Stimulated activated effector memory CD8-positive, alpha-beta T cell treated with anti-CD3 and anti-CD28 coated beads, Interleukin-12 subunit alpha, Interleukin-12 subunit beta, amount 100 ng/mL, for 72 hours (primary cell): ENCODE results near the gene BAMBI.

Source experiments
- ATAC-seq: fragments of 150-1000 bp; cut with Tn5 transposase; 2 replicates; pipeline ENCODE4 v1.10.0; 2021
- DNase-seq, 2 donors: peaks; one replicate each; pipeline ENCODE4 v3.0.0; 2021 to 2022; ENCODE audit warnings: low spot score in 2 of 2
- H3K27ac Mint-ChIP-seq: one replicate; pipeline ENCODE4 v1.8.0; 2022; ENCODE audit warnings: mild to moderate bottlenecking, mixed read lengths
- H3K36me3 Mint-ChIP-seq: one replicate; pipeline ENCODE4 v1.8.0; 2022; ENCODE audit warnings: mild to moderate bottlenecking, mixed read lengths
- H3K4me1 Mint-ChIP-seq: one replicate; pipeline ENCODE4 v1.8.0; 2022; ENCODE audit warnings: mixed read lengths
- H3K4me3 Mint-ChIP-seq: one replicate; pipeline ENCODE4 v1.8.0; 2022; ENCODE audit warnings: mild to moderate bottlenecking, mixed read lengths
- H3K9me3 Mint-ChIP-seq: one replicate; pipeline ENCODE4 v1.8.0; 2022; ENCODE audit warnings: mixed read lengths

BAMBI gene

GRCh38 chr10:28666751-28667467, 10.4 kb upstream of the BAMBI start:
- ATAC-seq (no peak), DNase-seq (no peak)
- Mint-ChIP-seq H3K9me3 (no peaks in the 10 kb centered on the region), H3K4me1 (peaks cover 19% of the 10 kb centered on the region), H3K27ac (no peak overlapping the region), H3K36me3 (no peaks in the 10 kb centered on the region), H3K4me3 (peak overlapping the region; percentile 26)

GRCh38 chr10:28668363-28669226, 8.7 kb upstream of the BAMBI start:
- DNase-seq (peak; percentile 31 to 57), ATAC-seq (peak; percentile 91)
- Mint-ChIP-seq H3K27ac (no peak overlapping the region), H3K36me3 (no peaks in the 10 kb centered on the region), H3K4me3 (peak overlapping the region; percentile 67), H3K9me3 (no peaks in the 10 kb centered on the region), H3K4me1 (peaks cover 18% of the 10 kb centered on the region)

GRCh38 chr10:28669227-28670173, 7.8 kb upstream of the BAMBI start:
- peak overlapping the region; percentile 67 for H3K4me3 Mint-ChIP-seq
- no peaks in the 10 kb centered on the region for H3K36me3 Mint-ChIP-seq
- ATAC-seq (no peak), DNase-seq (no peak)
- H3K9me3 Mint-ChIP-seq: no peaks in the 10 kb centered on the region
- H3K27ac Mint-ChIP-seq: no peak overlapping the region
- peaks cover 14% of the 10 kb centered on the region for H3K4me1 Mint-ChIP-seq

GRCh38 chr10:28674782-28675181, 2.5 kb upstream of the BAMBI start:
- DNase-seq: no peak
- no peak overlapping the region for H3K27ac Mint-ChIP-seq
- H3K4me3 Mint-ChIP-seq: no peak overlapping the region
- no peak for ATAC-seq
- no peaks in the 10 kb centered on the region for H3K36me3 Mint-ChIP-seq
- no peaks in the 10 kb centered on the region for H3K9me3 Mint-ChIP-seq
- H3K4me1 Mint-ChIP-seq: peaks cover 17% of the 10 kb centered on the region

GRCh38 chr10:28676326-28676967, 874 bp upstream of the BAMBI start:
- H3K27ac Mint-ChIP-seq: no peak overlapping the region
- peak in 1 of 2 donors; percentile 14 for DNase-seq
- H3K4me1 Mint-ChIP-seq: peaks cover 23% of the 10 kb centered on the region
- H3K9me3 Mint-ChIP-seq: no peaks in the 10 kb centered on the region
- H3K4me3 Mint-ChIP-seq: peak overlapping the region; percentile 66
- no peak for ATAC-seq
- no peaks in the 10 kb centered on the region for H3K36me3 Mint-ChIP-seq

- H3K36me3 Mint-ChIP-seq: no peaks in the 10 kb centered on the region
- H3K4me1 Mint-ChIP-seq: peaks cover 23% of the 10 kb centered on the region
- peak; percentile 1 for ATAC-seq
- no peak overlapping the region for H3K27ac Mint-ChIP-seq
- H3K4me3 Mint-ChIP-seq: peak overlapping the region; percentile 66
- no peaks in the 10 kb centered on the region for H3K9me3 Mint-ChIP-seq
- DNase-seq: peak; percentile 10 to 61
These were observed 766 bp downstream of the BAMBI start for GRCh38 chr10:28677888-28678686.

- no peak for ATAC-seq
- no peak for DNase-seq
- H3K36me3 Mint-ChIP-seq: no peaks in the 10 kb centered on the region
- H3K4me1 Mint-ChIP-seq: peaks cover 23% of the 10 kb centered on the region
- H3K4me3 Mint-ChIP-seq: peak overlapping the region; percentile 66
- no peaks in the 10 kb centered on the region for H3K9me3 Mint-ChIP-seq
- no peak overlapping the region for H3K27ac Mint-ChIP-seq
These were observed 1.6 kb downstream of the BAMBI start for GRCh38 chr10:28678687-28679457.

- Mint-ChIP-seq H3K9me3 (no peaks in the 10 kb centered on the region), H3K27ac (no peak overlapping the region), H3K4me3 (peak overlapping the region; percentile 11), H3K36me3 (no peaks in the 10 kb centered on the region), H3K4me1 (peaks cover 23% of the 10 kb centered on the region)
- no peak for ATAC-seq
- no peak for DNase-seq
These were observed 2.4 kb downstream of the BAMBI start for GRCh38 chr10:28679581-28680357.

GRCh38 chr10:28680358-28680752, 3.0 kb downstream of the BAMBI start:
- H3K9me3 Mint-ChIP-seq: no peaks in the 10 kb centered on the region
- DNase-seq (no peak), ATAC-seq (no peak)
- no peak overlapping the region for H3K27ac Mint-ChIP-seq
- H3K4me1 Mint-ChIP-seq: peaks cover 23% of the 10 kb centered on the region
- H3K36me3 Mint-ChIP-seq: no peaks in the 10 kb centered on the region
- no peak overlapping the region for H3K4me3 Mint-ChIP-seq

GRCh38 chr10:28681291-28681763, 4.0 kb downstream of the BAMBI start:
- DNase-seq (no peak), ATAC-seq (no peak)
- no peaks in the 10 kb centered on the region for H3K9me3 Mint-ChIP-seq
- H3K4me1 Mint-ChIP-seq: peaks cover 23% of the 10 kb centered on the region
- H3K27ac Mint-ChIP-seq: no peak overlapping the region
- no peak overlapping the region for H3K4me3 Mint-ChIP-seq
- H3K36me3 Mint-ChIP-seq: no peaks in the 10 kb centered on the region

GRCh38 chr10:28681928-28682750, 4.8 kb downstream of the BAMBI start:
- no peak overlapping the region for H3K27ac Mint-ChIP-seq
- DNase-seq: no peak
- H3K4me1 Mint-ChIP-seq: peaks cover 18% of the 10 kb centered on the region
- H3K36me3 Mint-ChIP-seq: no peaks in the 10 kb centered on the region
- H3K9me3 Mint-ChIP-seq: no peaks in the 10 kb centered on the region
- ATAC-seq: no peak
- H3K4me3 Mint-ChIP-seq: no peak overlapping the region
